ENCODE data around the gene PDIA6.

Gene PDIA6

DNA sequence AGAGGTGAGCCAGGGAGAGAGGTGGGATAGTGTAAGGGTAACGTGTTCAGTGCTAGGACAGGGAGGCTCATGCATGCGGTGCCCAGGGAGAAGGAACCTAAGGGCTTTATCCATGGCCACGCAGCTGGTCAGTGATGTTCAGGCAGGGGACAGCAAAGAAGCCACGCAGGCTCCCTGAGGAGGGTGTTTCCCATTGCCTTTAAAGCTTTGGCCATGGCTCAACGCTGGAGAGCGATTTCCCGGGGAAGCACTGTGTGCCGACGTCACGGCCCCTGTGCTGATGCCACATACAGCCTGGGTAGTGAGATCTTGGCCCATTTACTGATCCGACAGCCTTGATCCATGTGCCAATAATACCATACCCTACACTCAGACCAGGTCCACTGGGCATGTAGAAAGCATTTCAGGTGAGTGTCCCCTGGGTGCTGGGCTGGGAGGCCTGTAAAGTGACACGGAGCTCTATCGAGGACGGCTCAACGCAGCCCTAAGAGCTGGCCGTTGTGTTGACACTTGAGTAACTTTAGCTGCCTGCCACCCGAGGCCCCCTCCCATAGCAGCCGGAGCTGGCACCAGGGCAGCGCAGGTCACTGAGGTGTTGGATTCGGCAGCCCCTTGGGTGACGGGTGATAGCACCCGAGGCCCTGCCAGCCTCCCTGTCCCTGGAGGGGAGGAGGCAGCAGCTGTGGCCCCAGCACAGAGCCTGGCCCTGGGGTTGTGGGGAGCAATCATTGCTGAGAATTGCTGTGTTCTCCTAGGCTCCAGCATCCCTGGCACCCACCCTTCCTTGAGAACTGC lies 41.4 kb downstream of the PDIA6 start:
- H3K27me3 ChIP-seq (ENCODE audit: low read depth, low read length) = no peaks in the 10 kb centered on the region
- no peaks in the 10 kb centered on the region for H3K79me2 ChIP-seq (ENCODE audit: low read length)
- TF ChIP-seq, protein P1, sequence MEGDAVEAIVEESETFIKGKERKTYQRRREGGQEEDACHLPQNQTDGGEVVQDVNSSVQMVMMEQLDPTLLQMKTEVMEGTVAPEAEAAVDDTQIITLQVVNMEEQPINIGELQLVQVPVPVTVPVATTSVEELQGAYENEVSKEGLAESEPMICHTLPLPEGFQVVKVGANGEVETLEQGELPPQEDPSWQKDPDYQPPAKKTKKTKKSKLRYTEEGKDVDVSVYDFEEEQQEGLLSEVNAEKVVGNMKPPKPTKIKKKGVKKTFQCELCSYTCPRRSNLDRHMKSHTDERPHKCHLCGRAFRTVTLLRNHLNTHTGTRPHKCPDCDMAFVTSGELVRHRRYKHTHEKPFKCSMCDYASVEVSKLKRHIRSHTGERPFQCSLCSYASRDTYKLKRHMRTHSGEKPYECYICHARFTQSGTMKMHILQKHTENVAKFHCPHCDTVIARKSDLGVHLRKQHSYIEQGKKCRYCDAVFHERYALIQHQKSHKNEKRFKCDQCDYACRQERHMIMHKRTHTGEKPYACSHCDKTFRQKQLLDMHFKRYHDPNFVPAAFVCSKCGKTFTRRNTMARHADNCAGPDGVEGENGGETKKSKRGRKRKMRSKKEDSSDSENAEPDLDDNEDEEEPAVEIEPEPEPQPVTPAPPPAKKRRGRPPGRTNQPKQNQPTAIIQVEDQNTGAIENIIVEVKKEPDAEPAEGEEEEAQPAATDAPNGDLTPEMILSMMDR (IDR thresholded peaks at IDR 0.05; ENCODE audit: low read depth, low read length) = no peak
- TF ChIP-seq EZH2phosphoT487 (IDR thresholded peaks at IDR 0.05; ENCODE audit: low read depth) = no peak
- no peak overlapping the region for H3K27ac ChIP-seq (ENCODE audit: low read length)
- no peak overlapping the region for H3K4me3 ChIP-seq (ENCODE audit: low read length)
- no peak overlapping the region for H3K4me2 ChIP-seq (ENCODE audit: low read length)
- no peaks in the 10 kb centered on the region for H3K9me3 ChIP-seq (ENCODE audit: insufficient read depth, low read length)
- H2AFZ ChIP-seq (ENCODE audit: low read depth, low read length) = no peak overlapping the region
- no peaks in the 10 kb centered on the region for H3K36me3 ChIP-seq (replicated peaks; ENCODE audit: low read depth, low read length)
- H3K4me1 ChIP-seq (ENCODE audit: low read length) = no peaks in the 10 kb centered on the region
- H3K9ac ChIP-seq (ENCODE audit: low read length) = no peak overlapping the region
- H4K20me1 ChIP-seq (ENCODE audit: insufficient read depth, low read length) = no peaks in the 10 kb centered on the region

DNA sequence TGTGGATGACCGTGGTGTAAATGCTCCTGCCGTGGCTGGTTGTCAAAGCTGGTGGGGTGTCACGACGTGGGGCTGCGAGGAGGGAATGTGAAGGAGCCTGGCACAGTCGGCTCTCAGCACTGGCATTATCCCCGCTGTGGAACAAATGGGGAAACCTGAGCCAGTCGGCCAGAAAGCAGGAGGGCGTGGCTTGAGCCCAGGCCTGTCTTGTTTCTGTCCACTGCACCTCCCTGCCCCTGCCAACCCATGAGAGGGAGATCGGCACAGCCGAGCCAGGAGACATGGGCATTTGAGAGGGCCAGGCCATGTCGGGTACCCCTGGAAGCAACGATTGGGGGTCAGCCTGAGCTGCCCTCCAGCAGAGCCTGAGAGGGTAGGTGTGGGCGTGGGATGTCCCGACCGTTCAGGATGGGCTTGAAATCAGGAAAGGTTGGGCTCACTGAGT lies 44.5 kb downstream of the PDIA6 start:
- Histone ChIP-seq H3K79me2 (ENCODE audit: low read length) (no peaks in the 10 kb centered on the region), H3K9ac (ENCODE audit: low read length) (no peak overlapping the region), H3K27me3 (ENCODE audit: low read depth, low read length) (no peaks in the 10 kb centered on the region), H3K27ac (ENCODE audit: low read length) (no peak overlapping the region), H3K9me3 (ENCODE audit: insufficient read depth, low read length) (no peaks in the 10 kb centered on the region), H3K4me1 (ENCODE audit: low read length) (no peaks in the 10 kb centered on the region), H3K4me2 (ENCODE audit: low read length) (no peak overlapping the region), H3K4me3 (ENCODE audit: low read length) (no peak overlapping the region), H3K36me3 (replicated peaks; ENCODE audit: low read depth, low read length) (no peaks in the 10 kb centered on the region), H2AFZ (ENCODE audit: low read depth, low read length) (no peak overlapping the region), H4K20me1 (ENCODE audit: insufficient read depth, low read length) (no peaks in the 10 kb centered on the region)
- TF ChIP-seq EZH2phosphoT487 (IDR thresholded peaks at IDR 0.05; ENCODE audit: low read depth) = no peak
- TF ChIP-seq, protein P1 (IDR thresholded peaks at IDR 0.05; ENCODE audit: low read depth, low read length) = no peak

DNA sequence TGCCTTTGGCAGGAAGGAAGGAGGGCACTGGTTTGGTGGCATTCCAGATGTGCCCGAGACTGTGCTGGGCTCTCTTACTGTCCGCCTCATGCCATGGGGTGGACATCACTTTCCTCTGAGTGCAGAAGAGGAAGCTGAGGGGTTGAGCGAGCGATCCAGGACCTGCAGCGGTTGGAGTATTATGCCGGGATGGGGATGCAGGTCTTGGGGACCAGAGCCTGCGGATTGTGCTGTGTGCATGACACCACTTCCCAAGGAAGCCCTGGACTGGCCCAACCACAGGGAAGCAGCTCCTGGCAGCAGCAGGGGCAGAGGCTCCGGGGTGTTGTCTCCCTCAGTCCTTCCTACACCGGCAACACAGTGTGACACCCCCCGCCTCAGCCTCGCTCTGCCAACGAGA lies 46.7 kb downstream of the PDIA6 start:
- H4K20me1 ChIP-seq (ENCODE audit: insufficient read depth, low read length) = no peaks in the 10 kb centered on the region
- no peaks in the 10 kb centered on the region for H3K79me2 ChIP-seq (ENCODE audit: low read length)
- no peak overlapping the region for H3K4me3 ChIP-seq (ENCODE audit: low read length)
- no peak overlapping the region for H3K9ac ChIP-seq (ENCODE audit: low read length)
- no peaks in the 10 kb centered on the region for H3K4me1 ChIP-seq (ENCODE audit: low read length)
- no peaks in the 10 kb centered on the region for H3K36me3 ChIP-seq (replicated peaks; ENCODE audit: low read depth, low read length)
- no peak overlapping the region for H3K4me2 ChIP-seq (ENCODE audit: low read length)
- H3K27me3 ChIP-seq (ENCODE audit: low read depth, low read length) = no peaks in the 10 kb centered on the region
- H3K9me3 ChIP-seq (ENCODE audit: insufficient read depth, low read length) = no peaks in the 10 kb centered on the region
- TF ChIP-seq EZH2phosphoT487 (IDR thresholded peaks at IDR 0.05; ENCODE audit: low read depth) = no peak
- TF ChIP-seq, protein P1 (IDR thresholded peaks at IDR 0.05; ENCODE audit: low read depth, low read length) = no peak
- no peak overlapping the region for H3K27ac ChIP-seq (ENCODE audit: low read length)
- H2AFZ ChIP-seq (ENCODE audit: low read depth, low read length) = no peak overlapping the region

DNA sequence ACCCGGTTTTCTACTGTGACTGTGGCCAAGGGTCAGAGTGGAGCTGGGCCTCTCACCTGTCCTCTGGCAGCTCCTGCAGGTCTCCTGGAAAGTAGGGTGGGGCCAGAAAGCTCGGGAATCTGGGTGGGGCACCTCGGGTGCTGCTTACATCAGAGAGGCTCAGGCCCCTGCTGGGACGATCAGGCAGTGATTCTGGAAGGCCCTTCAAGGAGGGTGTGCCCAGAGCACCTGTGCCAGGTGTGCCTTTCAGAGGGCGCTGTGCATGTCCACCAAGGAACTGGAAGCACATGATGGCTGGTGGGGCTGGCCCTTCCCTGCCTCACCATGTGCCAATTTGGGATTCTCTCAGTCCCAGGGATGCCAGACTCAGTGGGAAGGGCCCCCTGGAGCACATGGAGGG lies 47.1 kb downstream of the PDIA6 start:
- Histone ChIP-seq H2AFZ (ENCODE audit: low read depth, low read length) (no peak overlapping the region), H3K79me2 (ENCODE audit: low read length) (no peaks in the 10 kb centered on the region), H3K4me1 (ENCODE audit: low read length) (no peaks in the 10 kb centered on the region), H3K27ac (ENCODE audit: low read length) (no peak overlapping the region), H3K9me3 (ENCODE audit: insufficient read depth, low read length) (no peaks in the 10 kb centered on the region), H3K4me3 (ENCODE audit: low read length) (no peak overlapping the region), H3K27me3 (ENCODE audit: low read depth, low read length) (no peaks in the 10 kb centered on the region), H3K4me2 (ENCODE audit: low read length) (no peak overlapping the region), H4K20me1 (ENCODE audit: insufficient read depth, low read length) (no peaks in the 10 kb centered on the region), H3K36me3 (replicated peaks; ENCODE audit: low read depth, low read length) (no peaks in the 10 kb centered on the region), H3K9ac (ENCODE audit: low read length) (no peak overlapping the region)
- no peak for TF ChIP-seq EZH2phosphoT487 (IDR thresholded peaks at IDR 0.05; ENCODE audit: low read depth)
- TF ChIP-seq, protein P1 (IDR thresholded peaks at IDR 0.05; ENCODE audit: low read depth, low read length) = no peak

Measured in OCI-LY3 (cell line).